Activated CD4-positive, alpha-beta T cell treated with anti-CD3 and anti-CD28 coated beads, Interleukin-2, amount 10 ng/mL, durations not matched to agents 7 days and 5 days (primary cell): ENCODE data around the gene PADI3. TPM values are rescaled to one million over a fixed set of nuclear protein-coding genes. Genes with fewer than 3 reads are reported as not detected.

Experiments used
- CTCF ChIA-PET: fragments of 350-600 bp; sonication (Branson Sonifier 250); formaldehyde crosslinking; loops from one replicate; lab custom pipeline; 2021; ENCODE audit warnings: antibody characterized with exemption; lab: Charles Lee
- POLR2A ChIA-PET: fragments of 350-600 bp; sonication (Branson Sonifier 250); formaldehyde crosslinking; loops from one replicate; lab custom pipeline; 2021; ENCODE audit warnings: antibody characterized with exemption; lab: Charles Lee
- DNase-seq: peaks from one replicate; pipeline ENCODE4 v3.0.0-alpha.2; 2020
- H3K27ac Mint-ChIP-seq: one replicate; pipeline ENCODE4 v1.8.0; 2021; ENCODE audit warnings: mild to moderate bottlenecking, moderate library complexity, mixed read lengths
- H3K27me3 Mint-ChIP-seq: one replicate; pipeline ENCODE4 v1.8.0; 2021; ENCODE audit warnings: mixed read lengths
- H3K36me3 Mint-ChIP-seq: one replicate; pipeline ENCODE4 v1.8.0; 2021; ENCODE audit warnings: low read depth, mixed read lengths
- H3K4me1 Mint-ChIP-seq: one replicate; pipeline ENCODE4 v1.8.0; 2021; ENCODE audit warnings: mixed read lengths
- H3K4me3 Mint-ChIP-seq: one replicate; pipeline ENCODE4 v1.8.0; 2021; ENCODE audit warnings: mild to moderate bottlenecking, moderate library complexity, mixed read lengths
- H3K9me3 Mint-ChIP-seq: one replicate; pipeline ENCODE4 v1.8.0; 2021; ENCODE audit warnings: mixed read lengths
- total RNA-seq, 2 experiments: library from RNA; stranded (reverse); gene quantifications; one replicate each; pipeline ENCODE4 v1.2.3, GENCODE V29; 2021

Gene PADI3
- total RNA-seq, 2 experiments from 2014 or later = not detected

DNA sequence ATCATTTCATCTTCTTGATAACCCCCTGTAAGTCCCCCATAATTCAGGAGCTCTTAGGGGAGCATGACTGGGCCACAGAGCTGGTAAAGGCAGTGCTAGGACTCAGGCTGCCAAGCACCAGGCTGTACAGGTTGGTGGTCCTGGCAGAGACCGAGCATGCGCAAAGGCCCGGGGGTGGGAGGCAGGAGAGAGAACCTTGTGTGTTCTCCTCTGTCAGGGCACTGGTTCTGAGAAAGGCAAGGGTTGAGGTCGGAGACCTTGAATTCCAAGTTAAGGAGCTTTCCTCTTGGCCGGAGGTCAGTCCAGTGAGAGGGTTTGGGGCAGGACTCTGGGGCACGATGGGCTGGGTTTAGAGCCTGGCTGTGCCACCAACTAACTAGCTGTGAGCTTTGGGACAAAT is 23.2 kb downstream of the PADI3 start:
- CTCF ChIA-PET = interaction anchor here (0.8 to 1.5 kb wide), 2 partner anchors 9 to 133 kb away, joined by 3 to 4 read pairs; no protein-coding TSS in a partner anchor
- no peaks in the 10 kb centered on the region for H3K4me1 Mint-ChIP-seq
- H3K27me3 Mint-ChIP-seq = peaks cover 3% of the 10 kb centered on the region
- H3K27ac Mint-ChIP-seq = no peak overlapping the region
- H3K9me3 Mint-ChIP-seq = no peaks in the 10 kb centered on the region
- POLR2A ChIA-PET = no interaction called here
- H3K36me3 Mint-ChIP-seq = no peaks in the 10 kb centered on the region
- DNase-seq = no peak
- no peak overlapping the region for H3K4me3 Mint-ChIP-seq

DNA sequence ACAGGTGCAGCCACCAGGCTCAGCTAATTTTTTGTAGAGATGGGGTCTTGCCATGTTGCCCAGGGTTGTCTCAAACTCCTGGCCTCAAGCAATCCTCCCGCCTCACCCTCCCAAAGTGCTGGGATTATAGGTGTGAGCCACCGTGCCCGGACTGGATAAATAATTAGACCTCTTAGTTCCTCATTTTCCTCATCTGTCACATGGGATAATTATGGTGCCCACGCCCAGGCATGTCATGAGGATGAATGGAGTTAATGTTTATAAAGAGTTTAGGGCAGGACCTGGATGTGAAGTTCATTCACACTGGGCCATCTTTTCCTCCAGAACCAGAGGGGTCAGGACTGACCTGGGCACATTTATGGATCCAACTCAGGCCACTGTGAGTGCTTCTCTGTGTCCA is 23.7 kb downstream of the PADI3 start:
- CTCF ChIA-PET = interaction anchor here (1.5 kb wide), 1 partner anchor 9 kb away, joined by 4 read pairs; no protein-coding TSS in a partner anchor
- POLR2A ChIA-PET = no interaction called here
- peaks cover 3% of the 10 kb centered on the region for H3K27me3 Mint-ChIP-seq

DNA sequence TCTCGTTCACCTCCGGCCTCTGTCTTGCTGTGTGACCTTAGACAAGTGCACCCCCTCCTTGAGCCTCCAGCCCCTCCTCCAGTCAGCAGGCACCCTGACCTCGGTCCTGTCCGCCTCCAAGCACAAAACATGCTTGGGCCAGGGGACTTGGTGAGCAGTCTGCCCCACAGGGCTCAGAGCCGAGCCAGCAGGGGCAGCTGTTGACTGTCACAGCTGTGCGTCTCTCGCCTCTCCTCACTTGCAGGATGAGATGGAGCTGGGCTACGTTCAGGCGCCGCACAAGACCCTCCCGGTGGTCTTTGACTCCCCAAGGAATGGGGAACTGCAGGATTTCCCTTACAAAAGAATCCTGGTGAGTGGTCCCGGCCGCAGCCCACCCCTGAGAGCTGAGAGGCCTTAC is 24.2 kb downstream of the PADI3 start:
- Mint-ChIP-seq H3K36me3 (no peaks in the 10 kb centered on the region), H3K27me3 (peaks cover 3% of the 10 kb centered on the region), H3K27ac (no peak overlapping the region), H3K4me1 (no peaks in the 10 kb centered on the region), H3K9me3 (no peaks in the 10 kb centered on the region), H3K4me3 (no peak overlapping the region)
- CTCF ChIA-PET = no interaction called here
- POLR2A ChIA-PET = no interaction called here
- DNase-seq = no peak

More for the DNA sequence above, 23.7 kb downstream of the PADI3 start:
- no peak for DNase-seq
- Mint-ChIP-seq H3K27ac (no peak overlapping the region), H3K4me3 (no peak overlapping the region), H3K4me1 (no peaks in the 10 kb centered on the region), H3K9me3 (no peaks in the 10 kb centered on the region), H3K36me3 (no peaks in the 10 kb centered on the region)

DNA sequence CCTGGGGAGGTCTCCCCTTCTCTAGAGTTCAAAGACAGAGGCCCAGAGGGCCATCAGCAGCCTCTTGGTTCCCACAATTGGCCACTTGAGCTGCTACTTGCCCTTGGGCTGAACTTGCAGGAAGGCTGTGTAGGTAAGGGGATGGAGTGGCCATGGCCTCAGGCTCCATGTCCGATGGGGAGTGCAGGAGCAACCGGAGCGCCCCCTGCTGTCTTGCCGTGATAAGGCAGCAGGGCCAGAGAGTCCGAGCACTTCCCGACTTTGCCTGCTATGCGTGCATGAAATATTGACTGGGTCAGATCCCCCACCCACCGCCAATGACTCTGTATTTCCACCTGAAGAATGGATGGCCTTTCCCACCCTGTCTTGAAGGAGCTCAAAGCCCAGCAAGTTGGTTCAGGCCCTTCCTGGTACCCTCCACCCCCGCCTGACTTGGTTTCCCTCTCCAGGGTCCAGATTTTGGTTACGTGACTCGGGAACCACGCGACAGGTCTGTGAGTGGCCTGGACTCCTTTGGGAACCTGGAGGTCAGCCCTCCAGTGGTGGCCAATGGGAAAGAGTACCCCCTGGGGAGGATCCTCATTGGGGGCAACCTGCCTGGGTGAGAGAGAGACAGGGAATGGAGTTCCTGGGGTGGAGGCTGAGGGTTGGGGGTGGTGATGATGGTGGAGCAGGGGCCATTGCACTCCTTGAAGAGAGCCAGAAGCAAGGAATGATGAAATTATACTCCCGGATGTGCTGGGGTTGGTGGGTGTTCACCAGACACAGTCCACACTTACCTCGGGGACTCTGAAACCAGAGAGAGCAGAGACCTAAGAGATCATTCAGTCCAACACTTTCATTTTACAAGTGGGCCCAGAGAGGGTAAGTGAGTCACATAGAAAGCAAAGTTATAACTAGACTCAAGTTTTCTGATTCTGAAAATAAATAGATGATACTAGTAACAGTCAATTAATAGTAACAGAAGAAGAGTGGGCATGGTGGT is 25.6 kb downstream of the PADI3 start:
- H3K36me3 Mint-ChIP-seq = no peaks in the 10 kb centered on the region
- no peaks in the 10 kb centered on the region for H3K9me3 Mint-ChIP-seq
- H3K27me3 Mint-ChIP-seq = peaks cover 3% of the 10 kb centered on the region
- ChIA-PET POLR2A (no interaction called here), CTCF (interaction anchor here (0.5 to 1.0 kb wide), 3 partner anchors 14 to 210 kb away, joined by 3 read pairs; no protein-coding TSS in a partner anchor)
- no peak overlapping the region for H3K4me3 Mint-ChIP-seq
- DNase-seq = peak; percentile 30
- no peaks in the 10 kb centered on the region for H3K4me1 Mint-ChIP-seq
- H3K27ac Mint-ChIP-seq = no peak overlapping the region

DNA sequence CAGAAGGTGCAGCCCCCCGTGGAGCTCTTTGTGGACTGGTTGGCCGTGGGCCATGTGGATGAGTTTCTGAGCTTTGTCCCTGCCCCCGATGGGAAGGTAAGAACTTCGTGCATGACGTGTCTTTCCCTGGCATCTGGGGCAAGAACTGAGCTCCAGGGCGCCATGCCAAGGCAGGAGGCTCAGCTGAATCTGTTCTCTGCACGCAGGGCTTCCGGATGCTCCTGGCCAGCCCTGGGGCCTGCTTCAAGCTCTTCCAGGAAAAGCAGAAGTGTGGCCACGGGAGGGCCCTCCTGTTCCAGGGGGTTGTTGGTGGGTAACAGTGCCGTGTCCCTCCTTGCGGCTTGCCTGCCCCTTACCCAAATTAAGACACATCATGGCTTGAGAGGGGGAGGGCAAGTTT is 27.7 kb downstream of the PADI3 start:
- H3K27ac Mint-ChIP-seq = no peak overlapping the region
- no peaks in the 10 kb centered on the region for H3K9me3 Mint-ChIP-seq
- no peak overlapping the region for H3K4me3 Mint-ChIP-seq
- H3K4me1 Mint-ChIP-seq = no peaks in the 10 kb centered on the region
- no peak for DNase-seq
- CTCF ChIA-PET = no interaction called here
- POLR2A ChIA-PET = interaction anchor here (0.6 kb wide), 1 partner anchor 86 kb away, joined by 3 read pairs; no protein-coding TSS in a partner anchor
- no peaks in the 10 kb centered on the region for H3K36me3 Mint-ChIP-seq
- peaks cover 3% of the 10 kb centered on the region for H3K27me3 Mint-ChIP-seq

DNA sequence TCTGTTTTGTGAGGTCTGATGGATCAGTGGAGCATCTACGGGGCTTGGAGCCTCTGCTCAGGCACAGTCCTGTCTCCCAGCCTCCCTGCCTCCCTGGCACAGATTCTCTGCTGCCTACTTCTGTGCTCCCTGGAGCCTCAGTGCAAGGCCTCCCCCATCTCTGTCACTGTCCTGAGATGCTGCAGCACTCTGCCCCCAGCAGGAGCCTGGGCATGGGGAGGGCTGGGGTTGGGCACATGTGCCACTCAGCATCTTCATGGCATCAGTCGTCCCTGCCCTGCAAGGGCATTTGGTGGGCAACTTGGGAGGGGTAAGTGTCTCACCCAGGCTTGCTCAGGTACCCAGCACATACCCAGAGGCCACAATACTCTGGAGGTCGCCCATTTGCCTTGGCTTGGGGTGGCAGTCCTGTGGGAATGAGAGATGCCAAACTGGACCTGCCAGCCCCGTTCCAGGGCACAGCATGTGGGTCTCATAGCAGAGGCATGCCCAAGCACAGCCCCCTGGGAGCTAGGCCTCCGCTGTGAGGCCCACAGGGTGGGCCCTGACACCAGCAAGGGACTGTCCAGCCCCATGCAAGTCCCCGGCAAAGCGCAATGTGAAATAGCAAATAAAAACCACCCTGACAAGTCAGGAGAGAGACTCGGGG is 28.7 kb downstream of the PADI3 start:
- DNase-seq = no peak
- Mint-ChIP-seq H3K27me3 (peaks cover 10% of the 10 kb centered on the region), H3K4me1 (no peaks in the 10 kb centered on the region), H3K4me3 (no peak overlapping the region), H3K9me3 (no peaks in the 10 kb centered on the region), H3K27ac (no peak overlapping the region), H3K36me3 (no peaks in the 10 kb centered on the region)
- ChIA-PET POLR2A (no interaction called here), CTCF (no interaction called here)

DNA sequence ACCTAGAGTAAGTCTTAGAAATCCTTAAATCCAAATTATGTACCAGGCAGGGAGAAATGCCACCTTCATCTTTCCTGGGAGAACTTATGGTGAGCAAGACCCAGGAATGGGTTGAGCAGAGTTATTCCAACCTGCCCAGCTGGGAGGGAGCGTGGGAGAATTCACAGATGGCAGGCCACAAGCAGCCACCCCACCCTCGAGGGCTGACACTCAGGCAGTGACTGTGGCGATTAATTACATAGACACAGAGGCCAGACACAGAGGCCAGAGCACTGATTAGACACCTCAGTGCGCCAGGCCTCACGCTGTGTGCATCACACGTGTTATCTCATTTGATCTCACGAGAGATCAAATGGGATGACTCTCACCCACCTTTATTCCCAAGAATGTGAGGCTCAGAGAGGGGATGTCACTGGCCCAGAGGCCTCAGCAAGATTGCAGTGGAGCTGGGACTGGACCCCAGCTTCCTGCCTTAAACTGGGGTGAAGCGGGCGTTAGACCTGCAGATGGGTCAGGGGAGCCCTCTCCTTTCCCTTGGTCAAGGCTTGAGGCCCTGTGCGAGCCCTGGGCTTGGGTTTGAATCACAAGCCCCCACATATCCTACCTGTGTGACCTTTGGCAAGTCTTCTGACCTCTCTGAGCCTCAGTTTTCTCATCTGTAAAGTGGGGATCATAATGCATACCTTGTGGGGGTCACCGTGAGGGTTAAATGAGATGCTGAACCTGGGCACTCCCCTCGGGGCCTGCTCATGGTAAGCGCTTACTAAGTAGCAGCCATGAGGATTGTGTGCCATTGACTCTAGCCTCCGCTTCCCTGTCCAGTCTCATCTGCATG is 30.3 kb downstream of the PADI3 start:
- H3K27ac Mint-ChIP-seq = no peak overlapping the region
- no peaks in the 10 kb centered on the region for H3K4me1 Mint-ChIP-seq
- ChIA-PET CTCF (no interaction called here), POLR2A (no interaction called here)
- H3K27me3 Mint-ChIP-seq = peaks cover 10% of the 10 kb centered on the region
- DNase-seq = no peak
- H3K9me3 Mint-ChIP-seq = no peaks in the 10 kb centered on the region
- H3K4me3 Mint-ChIP-seq = no peak overlapping the region
- H3K36me3 Mint-ChIP-seq = no peaks in the 10 kb centered on the region

DNA sequence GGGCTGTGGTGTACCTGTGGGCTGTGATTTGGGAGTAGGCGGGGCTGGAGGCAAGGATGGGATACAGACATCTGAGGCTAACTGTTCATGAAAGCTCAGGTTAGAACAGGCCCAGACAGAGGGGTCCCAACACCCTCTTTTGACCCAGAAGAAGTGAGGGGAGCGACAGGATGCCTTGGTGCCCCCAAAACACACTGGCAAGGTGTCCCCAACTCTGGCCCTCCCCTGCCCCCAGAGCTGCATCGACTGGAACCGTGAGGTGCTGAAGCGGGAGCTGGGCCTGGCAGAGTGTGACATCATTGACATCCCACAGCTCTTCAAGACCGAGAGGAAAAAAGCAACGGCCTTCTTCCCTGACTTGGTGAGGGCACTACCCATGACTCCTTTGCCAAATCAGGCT is 31.5 kb downstream of the PADI3 start:
- H3K9me3 Mint-ChIP-seq = no peaks in the 10 kb centered on the region

DNA sequence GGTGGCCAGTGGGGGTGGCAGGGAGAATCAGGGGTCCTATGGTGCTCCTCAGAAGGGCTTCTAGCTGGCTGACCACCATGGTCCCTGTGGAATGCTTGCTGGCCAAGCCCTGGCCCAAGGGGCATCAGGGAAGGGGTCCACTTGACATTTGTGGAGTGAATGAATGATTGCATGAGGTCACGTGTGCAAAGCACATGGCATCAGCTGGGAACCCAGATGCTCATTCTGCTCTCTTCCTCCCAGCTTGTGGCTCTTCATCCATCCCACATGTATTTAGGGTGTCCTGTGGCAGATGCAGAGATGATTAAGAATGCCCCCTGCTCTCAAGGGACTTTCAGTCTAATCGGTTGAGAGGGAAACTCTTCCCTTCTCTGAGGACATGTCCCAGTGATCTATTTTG is 32.0 kb downstream of the PADI3 start:
- no peak overlapping the region for H3K4me3 Mint-ChIP-seq
- POLR2A ChIA-PET = no interaction called here
- no peak for DNase-seq
- no peaks in the 10 kb centered on the region for H3K9me3 Mint-ChIP-seq
- H3K27me3 Mint-ChIP-seq = peaks cover 9% of the 10 kb centered on the region
- CTCF ChIA-PET = no interaction called here
- H3K36me3 Mint-ChIP-seq = no peaks in the 10 kb centered on the region
- no peak overlapping the region for H3K27ac Mint-ChIP-seq
- no peaks in the 10 kb centered on the region for H3K4me1 Mint-ChIP-seq

More for the DNA sequence above, 31.5 kb downstream of the PADI3 start:
- Mint-ChIP-seq H3K4me3 (no peak overlapping the region), H3K27me3 (peaks cover 10% of the 10 kb centered on the region), H3K27ac (no peak overlapping the region), H3K4me1 (no peaks in the 10 kb centered on the region), H3K36me3 (no peaks in the 10 kb centered on the region)
- POLR2A ChIA-PET = no interaction called here
- CTCF ChIA-PET = no interaction called here
- DNase-seq = no peak

DNA sequence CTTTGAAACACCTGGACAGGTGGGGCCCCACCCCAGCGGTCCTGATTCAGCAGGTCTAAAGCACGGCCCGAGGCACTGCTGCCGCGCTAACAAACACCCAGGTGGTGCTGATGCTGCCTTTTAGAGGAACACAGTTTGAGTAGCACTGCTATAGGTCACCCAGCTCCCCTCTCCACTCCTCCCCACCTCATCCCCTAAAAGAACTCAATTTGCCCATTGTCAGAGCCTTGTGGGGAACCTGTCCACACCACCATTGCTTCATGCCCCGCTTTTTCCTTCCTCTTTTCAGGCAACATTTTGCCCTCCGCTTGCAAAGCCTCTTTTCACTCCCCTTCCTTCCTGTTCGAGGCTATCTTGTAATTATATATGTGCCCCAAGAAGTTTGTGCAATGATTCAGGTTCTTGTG is 32.9 kb downstream of the PADI3 start:
- no peak overlapping the region for H3K4me3 Mint-ChIP-seq
- H3K4me1 Mint-ChIP-seq = no peaks in the 10 kb centered on the region
- no peak overlapping the region for H3K27ac Mint-ChIP-seq
- H3K9me3 Mint-ChIP-seq = no peaks in the 10 kb centered on the region
- DNase-seq = no peak
- H3K36me3 Mint-ChIP-seq = no peaks in the 10 kb centered on the region
- ChIA-PET POLR2A (no interaction called here), CTCF (interaction anchor here (0.7 kb wide), 1 partner anchor 24 kb away, joined by 3 read pairs; no protein-coding TSS in a partner anchor)
- H3K27me3 Mint-ChIP-seq = peaks cover 9% of the 10 kb centered on the region

DNA sequence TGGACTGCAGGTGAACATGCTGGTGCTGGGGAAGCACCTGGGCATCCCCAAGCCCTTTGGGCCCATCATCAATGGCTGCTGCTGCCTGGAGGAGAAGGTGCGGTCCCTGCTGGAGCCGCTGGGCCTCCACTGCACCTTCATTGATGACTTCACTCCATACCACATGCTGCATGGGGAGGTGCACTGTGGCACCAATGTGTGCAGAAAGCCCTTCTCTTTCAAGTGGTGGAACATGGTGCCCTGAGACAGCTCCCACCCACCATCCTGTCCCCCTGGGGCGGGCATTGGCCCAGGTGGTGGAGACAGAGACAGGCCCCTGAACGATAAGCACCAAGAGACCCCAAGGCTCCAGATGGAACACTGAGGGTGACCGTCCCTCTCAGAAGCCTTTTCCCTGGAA is 33.9 kb downstream of the PADI3 start:
- H3K36me3 Mint-ChIP-seq = no peaks in the 10 kb centered on the region
- CTCF ChIA-PET = no interaction called here
- DNase-seq = no peak

DNA sequence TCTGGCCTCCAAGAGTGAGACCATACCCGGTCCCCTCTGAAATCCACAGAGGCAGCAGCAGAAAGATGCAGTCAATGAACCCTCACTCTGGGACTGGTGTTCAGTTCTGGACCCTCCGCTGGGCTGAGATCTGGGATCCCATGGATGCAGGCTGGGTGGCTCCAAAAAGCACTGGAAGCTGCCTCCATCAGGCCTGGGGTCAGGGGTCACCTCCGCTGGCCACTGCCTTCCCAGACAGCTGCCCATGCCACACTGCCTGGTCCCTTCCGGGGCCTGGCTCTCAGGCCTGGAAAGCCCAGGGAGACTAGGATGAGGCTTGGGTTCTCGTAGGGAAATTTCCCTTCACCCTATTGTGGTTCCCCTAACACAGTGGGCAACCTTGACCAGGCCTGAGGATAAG is 37.7 kb downstream of the PADI3 start:
- H3K4me1 Mint-ChIP-seq = no peaks in the 10 kb centered on the region
- no peaks in the 10 kb centered on the region for H3K36me3 Mint-ChIP-seq
- no peak for DNase-seq
- peaks cover 15% of the 10 kb centered on the region for H3K27me3 Mint-ChIP-seq
- H3K4me3 Mint-ChIP-seq = no peak overlapping the region
- H3K9me3 Mint-ChIP-seq = no peaks in the 10 kb centered on the region
- ChIA-PET CTCF (no interaction called here), POLR2A (no interaction called here)
- no peak overlapping the region for H3K27ac Mint-ChIP-seq

More for the DNA sequence above, 33.9 kb downstream of the PADI3 start:
- POLR2A ChIA-PET = no interaction called here
- Mint-ChIP-seq H3K9me3 (no peaks in the 10 kb centered on the region), H3K27me3 (peaks cover 9% of the 10 kb centered on the region), H3K27ac (no peak overlapping the region), H3K4me3 (no peak overlapping the region), H3K4me1 (no peaks in the 10 kb centered on the region)
